GM13977 (cell line): ENCODE data around the gene FLT3.

Source experiments
- DNase-seq: peaks from one replicate; pipeline ENCODE4 v3.0.0; 2012; ENCODE audit warnings: low spot score
- in situ Hi-C: fragments of 300-500 bp; cut with MboI; formaldehyde crosslinking; loops from one replicate; pipeline ENCODE4 v1.12.0; 2022; ENCODE audit warnings: low sequenced_read_pairs, low pct_unique_long_range_greater_than_20kb, mixed read lengths, inconsistent platforms; ENCODE audit not compliant: unreplicated experiment
- TF ChIP-seq, protein P1 (sequence below): IDR thresholded peaks from 2 replicates; pipeline ENCODE4 v1.5.1; 2012; ENCODE audit warnings: mild to moderate bottlenecking, control low read depth; ENCODE audit not compliant: insufficient read depth; ENCODE audit errors: extremely low read depth, missing control alignments

The FLT3 gene

DNA sequence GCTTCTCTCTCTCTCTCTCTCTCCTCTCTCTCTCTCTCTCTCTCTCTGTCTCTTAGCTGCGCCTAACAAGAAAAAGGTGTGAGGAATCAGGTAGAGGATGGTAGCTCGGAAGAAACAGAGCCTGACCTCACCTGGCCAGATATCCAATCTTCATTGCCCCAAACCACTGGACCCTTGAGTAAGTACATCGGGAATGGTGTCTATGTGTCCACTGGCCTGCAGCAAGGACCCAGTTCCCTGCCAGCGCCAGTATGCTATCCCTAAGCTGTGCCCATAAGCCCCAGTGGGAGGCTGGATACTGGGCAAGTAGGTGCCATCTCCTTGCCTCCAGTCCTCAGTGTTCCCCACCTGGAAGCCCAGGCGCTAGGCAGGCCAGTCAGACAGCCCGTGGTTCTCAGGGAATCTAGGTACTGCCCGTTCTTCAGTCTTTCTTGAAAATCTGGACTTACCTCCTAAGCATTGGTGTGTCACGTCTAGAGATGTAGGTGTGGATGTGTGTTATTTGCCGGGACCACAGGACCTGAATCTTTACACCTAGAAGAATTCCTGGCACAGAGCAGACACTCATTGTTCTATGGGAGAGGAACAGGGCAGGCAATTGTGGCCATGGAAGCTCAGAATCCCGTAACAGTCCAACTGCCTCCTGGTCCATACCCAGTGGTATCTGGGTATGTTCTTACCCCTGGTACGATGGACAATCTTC lies 119.2 kb downstream of the FLT3 start:
- DNase-seq: no peak
- in situ Hi-C loops: loop anchor here (10.0 kb wide), 2 partner anchors 146 to 606 kb away; no protein-coding TSS in a partner anchor
- TF ChIP-seq, protein P1, sequence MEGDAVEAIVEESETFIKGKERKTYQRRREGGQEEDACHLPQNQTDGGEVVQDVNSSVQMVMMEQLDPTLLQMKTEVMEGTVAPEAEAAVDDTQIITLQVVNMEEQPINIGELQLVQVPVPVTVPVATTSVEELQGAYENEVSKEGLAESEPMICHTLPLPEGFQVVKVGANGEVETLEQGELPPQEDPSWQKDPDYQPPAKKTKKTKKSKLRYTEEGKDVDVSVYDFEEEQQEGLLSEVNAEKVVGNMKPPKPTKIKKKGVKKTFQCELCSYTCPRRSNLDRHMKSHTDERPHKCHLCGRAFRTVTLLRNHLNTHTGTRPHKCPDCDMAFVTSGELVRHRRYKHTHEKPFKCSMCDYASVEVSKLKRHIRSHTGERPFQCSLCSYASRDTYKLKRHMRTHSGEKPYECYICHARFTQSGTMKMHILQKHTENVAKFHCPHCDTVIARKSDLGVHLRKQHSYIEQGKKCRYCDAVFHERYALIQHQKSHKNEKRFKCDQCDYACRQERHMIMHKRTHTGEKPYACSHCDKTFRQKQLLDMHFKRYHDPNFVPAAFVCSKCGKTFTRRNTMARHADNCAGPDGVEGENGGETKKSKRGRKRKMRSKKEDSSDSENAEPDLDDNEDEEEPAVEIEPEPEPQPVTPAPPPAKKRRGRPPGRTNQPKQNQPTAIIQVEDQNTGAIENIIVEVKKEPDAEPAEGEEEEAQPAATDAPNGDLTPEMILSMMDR: no peak

DNA sequence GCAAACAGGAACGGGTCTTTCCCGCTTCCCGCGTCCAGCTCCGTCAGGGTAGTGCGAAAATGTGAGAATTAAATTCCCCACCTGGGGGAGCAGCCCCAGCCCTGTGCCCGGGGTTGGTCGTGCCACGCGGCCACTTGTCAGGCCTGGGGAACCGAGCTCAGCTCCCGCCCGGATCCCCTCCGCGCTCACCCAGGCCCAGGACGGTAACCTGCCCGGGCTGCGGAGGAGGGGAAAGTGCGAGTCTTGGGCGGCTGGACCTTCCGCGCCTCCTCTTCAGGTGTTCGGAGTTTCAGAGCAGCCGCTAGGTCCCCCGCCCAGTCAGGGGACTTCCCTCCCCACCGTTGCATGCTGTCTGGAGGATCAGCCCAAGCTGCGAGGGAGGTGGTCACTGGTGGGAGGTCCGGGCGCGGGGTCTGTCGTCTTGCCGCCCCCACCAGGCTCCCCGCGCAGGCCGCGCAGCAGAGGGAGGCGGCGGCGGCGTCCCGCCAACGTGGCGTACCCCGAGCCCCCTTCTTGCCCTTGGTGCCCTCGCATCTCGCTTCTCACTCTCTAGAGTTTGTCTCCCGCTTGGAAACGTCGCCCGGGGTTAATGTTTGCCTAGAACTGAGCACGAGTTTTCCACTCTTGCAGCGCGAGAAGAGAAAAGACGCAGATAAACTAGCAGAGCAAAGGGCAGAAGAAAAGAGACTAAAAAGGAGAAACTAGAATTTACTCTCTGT lies 119.9 kb downstream of the FLT3 start:
- in situ Hi-C loops: loop anchor here (10.0 kb wide), 2 partner anchors 146 to 606 kb away; no protein-coding TSS in a partner anchor
- DNase-seq: no peak
- TF ChIP-seq, protein P1: no peak

DNA sequence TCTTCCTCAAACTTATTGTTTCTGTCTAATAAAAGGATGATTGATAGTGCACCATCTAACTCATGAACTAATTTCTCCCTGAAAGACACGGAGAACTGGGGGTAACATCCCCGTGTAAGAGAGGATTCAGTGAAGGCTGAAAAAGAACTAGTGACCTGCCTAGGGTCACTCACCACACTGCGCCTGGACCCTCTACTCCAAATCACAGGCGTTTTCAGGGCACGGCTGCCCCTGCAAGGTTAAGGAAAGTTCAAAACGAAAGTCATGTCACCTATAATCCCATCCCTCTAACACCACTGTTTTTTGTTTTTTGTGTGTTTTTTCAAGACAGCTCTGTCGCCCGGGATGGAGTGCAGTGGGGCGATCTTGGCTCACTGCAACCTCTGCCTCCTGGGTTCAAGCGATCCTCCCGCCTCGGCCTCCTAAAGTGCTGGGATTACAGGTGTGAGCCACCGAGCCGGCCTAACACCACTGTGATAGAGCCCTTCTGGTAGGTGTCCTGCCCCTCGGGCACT lies 120.6 kb downstream of the FLT3 start:
- no peak for DNase-seq
- TF ChIP-seq, protein P1: no peak
- in situ Hi-C loops: loop anchor here (10.0 kb wide), 3 partner anchors 145 to 605 kb away; partner anchors contain the start of gene GSX1

DNA sequence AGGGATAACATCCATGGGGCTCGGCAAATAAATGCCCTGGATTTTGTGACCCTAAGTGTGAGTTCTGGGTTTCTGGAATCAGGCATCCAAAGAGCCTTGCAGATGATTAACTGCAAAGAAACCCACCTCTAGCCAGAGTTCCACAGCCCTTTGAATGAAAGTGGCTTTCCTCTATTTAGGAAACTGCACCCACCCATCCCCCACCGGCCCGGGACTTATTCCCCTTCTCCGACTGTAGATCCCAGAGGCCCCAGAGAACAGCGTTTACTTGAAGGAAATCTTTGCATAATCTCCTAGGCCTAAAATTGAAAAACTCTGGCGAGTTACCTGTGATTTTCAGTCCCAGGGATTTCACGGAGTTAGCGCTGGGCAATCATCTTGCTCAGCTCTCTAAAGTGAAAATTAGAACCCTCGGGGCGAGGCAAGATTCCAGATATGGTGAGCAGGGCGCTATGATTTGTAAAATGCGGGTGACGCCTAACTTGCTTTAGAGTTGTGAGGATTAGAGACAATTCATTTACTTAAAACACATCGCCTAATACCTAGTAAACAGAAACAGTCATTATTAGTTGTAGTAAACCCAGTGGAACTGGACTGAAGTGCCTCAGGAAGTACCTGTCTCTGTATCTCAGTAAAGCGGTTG lies 121.3 kb downstream of the FLT3 start:
- DNase-seq: no peak
- in situ Hi-C loops: loop anchor here (10.0 kb wide), 1 partner anchor 184 kb away; the partner anchor contains the start of gene GSX1
- TF ChIP-seq, protein P1: no peak

DNA sequence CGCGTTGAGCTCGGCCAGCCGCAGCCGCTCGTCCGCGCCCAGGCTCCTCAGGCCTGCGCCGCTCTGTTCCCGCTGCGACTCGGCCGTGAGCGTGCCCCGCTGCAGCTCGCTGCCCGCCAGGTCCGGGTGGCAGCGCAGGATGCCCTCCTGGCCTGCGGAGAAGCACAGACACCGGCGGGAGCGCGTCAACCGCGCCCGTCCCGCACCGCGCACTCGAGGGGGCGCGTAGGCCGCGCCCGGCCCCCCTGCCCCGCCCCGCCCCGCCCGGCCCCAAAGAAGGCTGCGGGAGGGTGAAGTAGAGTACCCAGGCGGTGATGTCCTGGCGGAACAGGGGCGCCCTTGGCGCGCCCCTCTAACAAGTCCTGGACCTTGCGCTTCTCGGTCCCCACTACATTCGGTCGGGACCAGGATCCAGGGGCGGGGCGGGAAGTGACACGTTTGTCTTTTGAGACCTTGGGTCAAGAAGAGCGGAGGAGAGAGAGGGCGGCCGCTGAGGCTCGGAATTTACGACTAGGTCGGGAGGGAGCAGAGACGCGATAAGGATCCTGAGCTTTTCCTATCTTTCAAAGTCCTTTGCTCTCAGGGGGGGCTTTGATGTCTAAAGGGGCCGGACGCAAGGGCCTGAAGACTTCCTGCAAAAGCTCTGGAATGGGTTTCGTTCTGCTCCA lies 121.9 kb downstream of the FLT3 start:
- in situ Hi-C loops: loop anchor here (10.0 kb wide), 1 partner anchor 184 kb away; the partner anchor contains the start of gene GSX1
- TF ChIP-seq, protein P1: no peak
- peak; percentile 39 for DNase-seq
